Measurements from ENCODE around the gene PLA2G4C. TPM values are rescaled to one million over a fixed set of nuclear protein-coding genes. Genes with fewer than 3 reads are reported as not detected.
"Not testable (repeated sequence)": the region's sequence is repeated elsewhere in the genome, so short reads cannot be mapped to it uniquely, and the experiment has no call there.

Gene PLA2G4C
- total and polyA plus RNA-seq, 2 experiments from 2014 or later, result 1.5 to 5.5 TPM

DNA sequence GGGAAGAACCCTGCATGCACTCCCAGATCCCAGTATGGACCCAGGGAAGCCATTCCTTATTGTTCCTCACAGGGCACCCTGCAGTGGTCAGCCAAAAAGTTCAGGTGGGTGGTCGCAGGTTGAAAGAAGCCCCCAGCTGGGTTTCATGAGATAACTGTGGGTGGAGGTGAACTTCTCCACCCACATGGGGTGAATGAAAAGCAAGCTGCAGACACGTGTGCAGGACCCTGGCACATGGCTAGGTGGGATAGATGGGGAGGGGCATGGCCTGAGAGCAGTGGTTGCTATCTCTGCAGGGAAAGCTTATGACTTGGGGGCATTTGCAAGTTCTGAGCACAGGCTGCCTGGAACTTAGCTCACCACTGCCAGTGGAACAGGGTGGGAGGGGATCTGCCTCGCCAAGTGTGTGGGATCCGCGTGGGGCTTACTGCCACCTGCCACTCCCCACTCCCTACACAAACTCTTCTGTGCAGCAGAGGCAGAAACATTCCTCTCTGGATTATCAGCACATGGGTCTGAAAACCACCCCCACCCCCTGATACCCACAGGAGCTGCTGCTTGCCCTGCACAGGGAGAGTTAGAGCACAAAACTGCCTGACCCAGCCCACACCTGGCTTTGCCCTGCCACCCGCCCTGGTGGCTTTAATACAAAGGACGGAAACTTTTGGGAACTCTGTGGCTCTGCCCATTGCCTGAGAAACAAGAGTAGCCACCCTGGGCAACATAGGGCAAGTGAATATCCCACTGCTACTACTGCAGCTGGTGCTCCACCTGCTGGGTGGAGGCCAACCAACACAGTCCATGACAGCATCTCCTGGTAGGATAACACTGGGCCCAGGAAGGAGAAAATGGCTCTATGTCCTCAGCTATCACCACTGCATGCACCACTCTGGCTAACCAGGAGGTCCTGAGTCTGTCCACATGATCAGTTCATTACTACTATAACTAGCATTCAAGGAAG, 24.4 kb downstream of the PLA2G4C start:
- Histone ChIP-seq H3K4me1 (ENCODE audit: low read depth) (no peaks in the 10 kb centered on the region), H3K36me3 (no peaks in the 10 kb centered on the region), H3K27me3 (no peaks in the 10 kb centered on the region), H3K27ac (no peak overlapping the region), H3K9me3 (ENCODE audit: low read depth) (no peaks in the 10 kb centered on the region), H3K4me3 (no peak overlapping the region)
- TF ChIP-seq, protein P1, sequence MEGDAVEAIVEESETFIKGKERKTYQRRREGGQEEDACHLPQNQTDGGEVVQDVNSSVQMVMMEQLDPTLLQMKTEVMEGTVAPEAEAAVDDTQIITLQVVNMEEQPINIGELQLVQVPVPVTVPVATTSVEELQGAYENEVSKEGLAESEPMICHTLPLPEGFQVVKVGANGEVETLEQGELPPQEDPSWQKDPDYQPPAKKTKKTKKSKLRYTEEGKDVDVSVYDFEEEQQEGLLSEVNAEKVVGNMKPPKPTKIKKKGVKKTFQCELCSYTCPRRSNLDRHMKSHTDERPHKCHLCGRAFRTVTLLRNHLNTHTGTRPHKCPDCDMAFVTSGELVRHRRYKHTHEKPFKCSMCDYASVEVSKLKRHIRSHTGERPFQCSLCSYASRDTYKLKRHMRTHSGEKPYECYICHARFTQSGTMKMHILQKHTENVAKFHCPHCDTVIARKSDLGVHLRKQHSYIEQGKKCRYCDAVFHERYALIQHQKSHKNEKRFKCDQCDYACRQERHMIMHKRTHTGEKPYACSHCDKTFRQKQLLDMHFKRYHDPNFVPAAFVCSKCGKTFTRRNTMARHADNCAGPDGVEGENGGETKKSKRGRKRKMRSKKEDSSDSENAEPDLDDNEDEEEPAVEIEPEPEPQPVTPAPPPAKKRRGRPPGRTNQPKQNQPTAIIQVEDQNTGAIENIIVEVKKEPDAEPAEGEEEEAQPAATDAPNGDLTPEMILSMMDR (IDR thresholded peaks at IDR 0.05; ENCODE audit: low read depth, low read length), result no peak
- DNase-seq (ENCODE audit: low read depth in 1 of 2, low spot score in 1 of 2), result no peak

DNA sequence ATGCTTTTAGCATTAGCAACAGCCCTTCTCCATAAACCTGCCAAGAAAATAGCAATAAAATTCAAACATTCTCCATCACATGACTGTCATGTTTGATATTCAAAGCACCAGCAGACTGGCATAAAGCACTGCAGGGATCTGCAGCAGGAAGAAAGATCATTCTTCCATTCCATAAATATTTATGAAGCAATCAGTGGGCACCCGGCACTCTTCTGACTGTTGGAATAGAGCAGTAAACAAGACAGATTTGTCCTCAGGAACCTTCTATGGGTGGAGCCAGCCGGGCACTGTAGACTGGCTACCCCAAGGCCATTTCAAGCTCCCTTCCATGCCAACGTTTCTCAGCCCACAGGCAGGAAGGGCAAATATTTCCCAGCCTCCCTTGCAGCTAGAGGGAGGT, 25.5 kb downstream of the PLA2G4C start:
- TF ChIP-seq, protein P1 (IDR thresholded peaks at IDR 0.05; ENCODE audit: low read depth, low read length), result no peak
- DNase-seq (ENCODE audit: low read depth in 1 of 2, low spot score in 1 of 2), result no peak
- Histone ChIP-seq H3K4me1 (ENCODE audit: low read depth) (no peaks in the 10 kb centered on the region), H3K36me3 (no peaks in the 10 kb centered on the region), H3K27me3 (no peaks in the 10 kb centered on the region), H3K9me3 (ENCODE audit: low read depth) (no peaks in the 10 kb centered on the region), H3K4me3 (no peak overlapping the region), H3K27ac (no peak overlapping the region)

DNA sequence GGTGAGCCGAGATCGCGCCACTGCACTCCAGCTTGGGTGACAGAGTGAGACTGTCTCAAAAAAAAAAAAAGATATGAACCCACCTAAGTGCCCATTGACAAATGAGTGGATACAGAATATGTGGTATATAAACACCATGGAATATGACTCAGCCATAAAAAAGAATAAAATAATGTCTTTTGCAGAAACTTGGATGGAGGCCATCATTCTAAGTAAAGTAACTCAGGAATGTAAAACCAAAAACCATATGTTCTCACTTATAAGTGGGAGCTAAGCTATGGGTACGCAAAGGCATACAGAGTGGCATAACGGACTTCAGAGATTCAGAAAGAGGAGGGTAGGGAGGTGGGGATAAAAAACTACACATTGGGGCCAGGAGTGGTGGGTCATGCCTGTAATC, 29.5 kb downstream of the PLA2G4C start:
- Histone ChIP-seq H3K36me3 (no peaks in the 10 kb centered on the region), H3K27ac (no peak overlapping the region), H3K27me3 (no peaks in the 10 kb centered on the region), H3K9me3 (ENCODE audit: low read depth) (no peaks in the 10 kb centered on the region), H3K4me3 (no peak overlapping the region), H3K4me1 (ENCODE audit: low read depth) (no peaks in the 10 kb centered on the region)
- TF ChIP-seq, protein P1 (IDR thresholded peaks at IDR 0.05; ENCODE audit: low read depth, low read length), result no peak
- DNase-seq (ENCODE audit: low read depth in 1 of 2, low spot score in 1 of 2), result no peak

DNA sequence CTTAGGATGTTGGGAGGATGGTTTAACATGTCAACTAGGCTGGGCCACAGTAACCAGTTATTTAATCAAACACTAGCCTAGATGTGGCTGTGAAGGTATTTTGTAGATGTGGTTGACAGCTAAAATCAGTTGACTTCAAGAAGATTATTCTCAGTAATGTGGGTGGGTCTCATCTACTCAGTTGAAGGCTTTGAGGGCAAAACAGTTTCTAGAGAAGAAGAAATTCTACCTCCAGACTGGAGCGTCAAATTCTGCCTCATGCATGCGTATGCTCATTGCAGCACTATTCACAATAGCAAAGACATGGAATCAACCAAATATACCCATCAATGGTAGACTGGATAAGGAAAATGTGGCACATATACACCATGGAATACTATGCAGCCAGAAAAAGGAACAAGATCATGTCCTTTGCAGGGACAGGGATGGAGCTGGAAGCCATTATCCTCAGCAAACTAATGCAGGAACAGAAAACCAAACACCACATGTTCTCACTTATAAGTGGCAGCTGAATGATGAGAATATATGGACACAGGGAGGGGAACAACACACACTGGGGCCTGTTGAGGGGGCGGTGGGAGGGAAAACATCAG, 40.3 kb downstream of the PLA2G4C start:
- H3K4me3 ChIP-seq; DNase-seq (ENCODE audit: low read depth in 1 of 2, low spot score in 1 of 2); H3K4me1 ChIP-seq (ENCODE audit: low read depth); H3K36me3 ChIP-seq; H3K27ac ChIP-seq; H3K9me3 ChIP-seq (ENCODE audit: low read depth); H3K27me3 ChIP-seq: not testable (repeated sequence)

DNA sequence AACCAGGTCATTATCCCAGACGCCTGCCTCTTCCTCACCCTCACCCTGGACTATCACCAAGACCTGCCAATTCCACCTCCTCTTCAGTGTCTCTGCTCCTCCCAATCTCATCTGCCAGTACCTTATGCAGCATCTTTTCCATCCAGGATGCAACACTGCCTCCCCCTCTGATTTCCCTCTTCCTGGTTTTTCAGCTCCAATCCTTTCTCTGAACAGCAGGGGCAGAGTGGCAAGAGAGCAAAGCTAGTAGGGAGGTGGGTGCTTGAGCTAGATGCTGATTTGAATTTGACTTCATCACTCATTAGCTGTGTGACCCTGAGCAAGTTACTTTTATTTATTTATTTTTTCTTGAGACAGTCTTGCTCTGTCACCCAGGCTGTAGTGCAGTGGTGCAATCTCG, 41.2 kb downstream of the PLA2G4C start:
- no peaks in the 10 kb centered on the region for H3K9me3 ChIP-seq (ENCODE audit: low read depth)
- no peak overlapping the region for H3K4me3 ChIP-seq
- no peaks in the 10 kb centered on the region for H3K4me1 ChIP-seq (ENCODE audit: low read depth)
- no peaks in the 10 kb centered on the region for H3K27me3 ChIP-seq
- no peaks in the 10 kb centered on the region for H3K36me3 ChIP-seq
- DNase-seq (ENCODE audit: low read depth in 1 of 2, low spot score in 1 of 2), result no peak
- TF ChIP-seq, protein P1 (IDR thresholded peaks at IDR 0.05; ENCODE audit: low read depth, low read length), result peak; percentile 3
- no peak overlapping the region for H3K27ac ChIP-seq

DNA sequence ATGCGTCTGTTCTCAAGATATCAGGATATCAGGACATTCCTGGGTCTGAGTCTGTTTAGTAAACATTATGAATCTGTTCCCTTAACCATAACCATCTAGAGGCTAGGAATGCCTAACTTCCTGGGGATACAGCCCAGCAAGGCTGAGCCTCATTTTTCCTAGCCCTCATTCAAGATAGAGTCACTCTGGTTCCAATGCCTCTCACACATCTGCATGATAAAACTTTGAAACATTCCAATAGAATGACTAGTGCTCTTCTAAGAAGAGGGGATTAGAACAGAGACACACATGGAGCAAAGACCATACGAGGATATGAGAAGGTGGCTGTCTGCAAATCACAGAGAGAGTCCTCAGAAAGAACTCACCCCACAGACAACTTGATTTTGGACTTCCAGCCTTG, 46.1 kb downstream of the PLA2G4C start:
- peak in 1 of 2 donors; percentile 4 for DNase-seq (ENCODE audit: low read depth in 1 of 2, low spot score in 1 of 2)
- Histone ChIP-seq H3K9me3 (ENCODE audit: low read depth) (no peaks in the 10 kb centered on the region), H3K4me1 (ENCODE audit: low read depth) (no peaks in the 10 kb centered on the region), H3K27me3 (peaks cover 8% of the 10 kb centered on the region), H3K36me3 (no peaks in the 10 kb centered on the region), H3K27ac (no peak overlapping the region), H3K4me3 (no peak overlapping the region)
- TF ChIP-seq, protein P1 (IDR thresholded peaks at IDR 0.05; ENCODE audit: low read depth, low read length), result no peak

Measured in cardiac muscle cell (in vitro differentiated cells and primary cell).